NCI-H69 (cell line): ENCODE data around the gene ST7L.
"Not testable (repeated sequence)": the region's sequence is repeated elsewhere in the genome, so short reads cannot be mapped to it uniquely, and the experiment has no call there.

Experiments
- DNase-seq: peaks from one replicate; lab custom pipeline; 2025; lab: John Stamatoyannopoulos, UW

Gene ST7L

DNA sequence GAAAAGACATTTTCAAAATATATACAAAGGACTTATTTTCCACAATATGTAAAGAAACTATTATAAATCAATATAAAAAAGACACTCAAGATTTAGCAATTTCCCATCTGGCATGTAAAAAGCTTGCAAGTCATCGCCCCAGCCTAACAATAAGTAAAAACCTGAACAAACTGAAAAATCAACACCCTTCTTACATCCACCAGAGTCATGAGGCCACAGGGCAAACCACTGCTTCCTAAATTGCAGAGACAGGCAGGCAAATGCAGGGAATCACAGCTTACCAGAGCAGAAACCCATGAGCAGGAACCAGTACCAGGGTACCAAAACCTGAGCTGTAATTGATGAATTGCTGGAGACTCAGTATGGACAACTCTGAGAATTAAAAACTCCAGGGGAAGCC, 126.9 kb downstream of the ST7L start:
- no peak for DNase-seq

DNA sequence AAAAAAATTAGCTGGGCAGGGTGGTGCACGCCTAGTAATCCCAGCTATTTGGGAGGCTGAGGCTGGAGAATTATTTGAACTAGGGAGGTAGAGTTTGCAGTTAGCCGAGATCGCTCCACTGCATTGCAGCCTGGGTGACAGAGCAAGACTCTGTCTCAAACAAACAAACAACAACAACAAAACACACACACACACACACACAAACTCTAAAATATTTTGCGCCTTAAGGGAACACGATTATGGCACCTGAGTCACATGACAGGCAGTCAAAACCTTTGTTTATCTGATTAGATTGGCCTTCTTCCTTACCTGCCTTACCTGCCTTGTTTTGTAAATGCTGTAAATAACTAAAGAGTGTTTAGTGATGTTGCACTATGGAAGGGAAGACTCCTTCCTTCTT, 130.8 kb downstream of the ST7L start:
- no peak for DNase-seq

DNA sequence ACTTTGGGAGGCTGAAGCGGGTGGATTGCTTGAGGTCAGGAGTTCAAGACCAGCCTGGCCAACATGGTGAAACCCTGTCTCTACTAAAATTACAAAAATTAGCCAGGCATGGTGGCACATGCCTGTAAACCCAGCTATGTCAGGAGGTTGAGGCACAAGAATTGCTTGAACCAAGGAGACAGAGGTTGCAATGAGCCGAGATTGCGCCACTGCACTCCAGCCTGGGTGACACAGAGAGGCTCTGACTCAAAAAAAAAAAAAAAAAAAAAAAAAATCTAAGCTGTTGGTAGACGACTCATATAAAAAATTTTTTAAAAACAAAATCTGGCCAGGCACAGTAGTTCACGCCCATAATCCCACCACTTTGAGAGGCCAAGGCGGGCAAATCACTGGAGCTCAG, 131.3 kb downstream of the ST7L start:
- DNase-seq, result not testable (repeated sequence)

DNA sequence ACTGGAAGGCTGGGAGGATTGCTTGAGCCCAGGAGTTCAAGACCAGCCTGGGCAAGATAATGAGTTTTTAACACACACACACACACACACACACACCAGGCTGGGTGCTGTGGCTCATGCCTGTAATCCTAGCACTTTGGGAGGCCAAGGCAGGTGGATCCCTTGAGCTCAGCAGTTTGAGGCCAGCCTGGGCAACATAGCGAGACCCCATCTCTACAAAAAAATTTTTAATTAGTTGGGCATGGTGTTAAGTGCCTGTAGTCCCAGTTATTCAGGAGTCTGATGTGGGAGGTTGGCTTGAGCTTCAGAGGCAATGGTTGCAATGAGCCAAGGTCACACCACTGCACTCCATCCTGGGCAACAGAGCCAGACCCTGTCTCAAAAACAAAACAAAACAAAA, 132.9 kb downstream of the ST7L start:
- not testable (repeated sequence) for DNase-seq

GRCh38 chr1:112478314-112478713, 140.6 kb downstream of the ST7L start:
- DNase-seq, result no peak

- no peak for DNase-seq
These were observed 141.4 kb downstream of the ST7L start for GRCh38 chr1:112477550-112477949.
